Stimulated activated naive CD8-positive, alpha-beta T cell treated with anti-CD3 and anti-CD28 coated beads, Interleukin-15, Interleukin-2, amounts not matched to agents 100 ng/mL and 50 ng/mL, for 24 hours (primary cell): ENCODE measurements around the gene GRN.

Experiments
- H3K27ac Mint-ChIP-seq: one replicate; pipeline ENCODE4 v1.8.0; 2021; ENCODE audit warnings: mild to moderate bottlenecking, mixed read lengths
- H3K27me3 Mint-ChIP-seq: one replicate; pipeline ENCODE4 v1.8.0; 2021; ENCODE audit warnings: mixed read lengths
- H3K36me3 Mint-ChIP-seq: one replicate; pipeline ENCODE4 v1.8.0; 2021; ENCODE audit warnings: low read depth, mixed read lengths
- H3K4me1 Mint-ChIP-seq: one replicate; pipeline ENCODE4 v1.8.0; 2021; ENCODE audit warnings: low read depth, mixed read lengths
- H3K4me3 Mint-ChIP-seq: one replicate; pipeline ENCODE4 v1.8.0; 2021; ENCODE audit warnings: mild to moderate bottlenecking, mixed read lengths
- H3K9me3 Mint-ChIP-seq: one replicate; pipeline ENCODE4 v1.8.0; 2021; ENCODE audit warnings: mixed read lengths

The GRN gene

DNA sequence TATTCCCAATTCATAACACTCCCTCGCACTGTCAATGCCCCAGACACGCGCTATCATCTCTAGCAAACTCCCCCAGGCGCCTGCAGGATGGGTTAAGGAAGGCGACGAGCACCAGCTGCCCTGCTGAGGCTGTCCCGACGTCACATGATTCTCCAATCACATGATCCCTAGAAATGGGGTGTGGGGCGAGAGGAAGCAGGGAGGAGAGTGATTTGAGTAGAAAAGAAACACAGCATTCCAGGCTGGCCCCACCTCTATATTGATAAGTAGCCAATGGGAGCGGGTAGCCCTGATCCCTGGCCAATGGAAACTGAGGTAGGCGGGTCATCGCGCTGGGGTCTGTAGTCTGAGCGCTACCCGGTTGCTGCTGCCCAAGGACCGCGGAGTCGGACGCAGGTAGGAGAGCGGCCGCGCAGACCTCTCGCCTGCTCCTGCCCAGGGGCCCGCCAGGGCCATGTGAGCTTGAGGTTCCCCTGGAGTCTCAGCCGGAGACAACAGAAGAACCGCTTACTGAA, at the start of gene GRN:
Gene GRN (plus strand): TSS at position 364 of the 515 bp plus-strand sequence. CDS start 3,863 bp downstream, outside the sequence.
- Mint-ChIP-seq H3K4me3 (peak within 1 kb of the TSS; percentile 93), H3K27me3 (no peaks in the 10 kb centered on the region), H3K9me3 (no peaks in the 10 kb centered on the region), H3K4me1 (peaks cover 20% of the 10 kb centered on the region), H3K36me3 (no peaks in the 10 kb centered on the region), H3K27ac (peak within 1 kb of the TSS; percentile 65)

DNA sequence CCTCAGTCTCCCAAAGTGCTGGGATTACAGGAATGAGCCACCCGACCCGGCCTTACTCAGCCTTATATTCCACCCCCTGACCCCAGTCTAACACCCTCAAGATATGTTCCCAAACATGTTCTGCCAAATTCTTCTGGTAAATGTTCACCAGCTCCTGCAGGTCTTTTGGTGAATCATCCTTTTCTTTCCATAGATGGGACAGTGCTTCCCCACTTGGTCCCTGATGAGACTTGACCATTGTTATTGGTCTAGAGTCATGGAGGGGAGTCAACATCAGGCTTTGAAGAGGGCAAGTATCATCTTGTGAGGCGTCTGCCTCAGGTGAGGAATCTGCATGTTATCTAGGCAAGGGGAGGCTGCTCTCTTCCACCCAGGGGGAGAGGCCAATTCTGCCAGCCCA, 47.1 kb upstream of the GRN start:
- H3K4me1 Mint-ChIP-seq: no peaks in the 10 kb centered on the region
- peaks cover 9% of the 10 kb centered on the region for H3K27me3 Mint-ChIP-seq
- no peaks in the 10 kb centered on the region for H3K36me3 Mint-ChIP-seq
- no peaks in the 10 kb centered on the region for H3K9me3 Mint-ChIP-seq
- H3K4me3 Mint-ChIP-seq: no peak overlapping the region
- H3K27ac Mint-ChIP-seq: no peak overlapping the region

DNA sequence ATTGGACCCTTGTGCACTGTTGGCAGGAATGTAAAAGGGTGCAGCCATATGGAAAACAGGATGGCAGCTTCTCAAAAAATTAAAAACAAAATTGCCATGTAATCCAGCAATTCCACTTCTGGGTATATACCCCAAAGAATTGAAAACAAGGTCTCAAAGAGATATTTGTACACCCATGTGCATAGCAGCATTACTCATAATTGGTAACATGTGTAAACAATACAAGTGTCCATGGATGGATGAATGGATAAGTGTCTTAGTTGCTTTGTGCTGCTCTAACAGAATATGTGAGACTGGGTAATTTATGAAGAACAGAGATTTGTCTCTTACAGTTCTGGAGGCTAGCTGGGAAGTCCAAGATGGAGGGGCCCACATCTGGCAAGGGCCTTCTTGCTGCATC, 40.5 kb upstream of the GRN start:
- Mint-ChIP-seq H3K4me1 (peaks cover 5% of the 10 kb centered on the region), H3K4me3 (no peak overlapping the region), H3K27ac (no peak overlapping the region), H3K9me3 (no peaks in the 10 kb centered on the region), H3K27me3 (peaks cover 35% of the 10 kb centered on the region), H3K36me3 (no peaks in the 10 kb centered on the region)

DNA sequence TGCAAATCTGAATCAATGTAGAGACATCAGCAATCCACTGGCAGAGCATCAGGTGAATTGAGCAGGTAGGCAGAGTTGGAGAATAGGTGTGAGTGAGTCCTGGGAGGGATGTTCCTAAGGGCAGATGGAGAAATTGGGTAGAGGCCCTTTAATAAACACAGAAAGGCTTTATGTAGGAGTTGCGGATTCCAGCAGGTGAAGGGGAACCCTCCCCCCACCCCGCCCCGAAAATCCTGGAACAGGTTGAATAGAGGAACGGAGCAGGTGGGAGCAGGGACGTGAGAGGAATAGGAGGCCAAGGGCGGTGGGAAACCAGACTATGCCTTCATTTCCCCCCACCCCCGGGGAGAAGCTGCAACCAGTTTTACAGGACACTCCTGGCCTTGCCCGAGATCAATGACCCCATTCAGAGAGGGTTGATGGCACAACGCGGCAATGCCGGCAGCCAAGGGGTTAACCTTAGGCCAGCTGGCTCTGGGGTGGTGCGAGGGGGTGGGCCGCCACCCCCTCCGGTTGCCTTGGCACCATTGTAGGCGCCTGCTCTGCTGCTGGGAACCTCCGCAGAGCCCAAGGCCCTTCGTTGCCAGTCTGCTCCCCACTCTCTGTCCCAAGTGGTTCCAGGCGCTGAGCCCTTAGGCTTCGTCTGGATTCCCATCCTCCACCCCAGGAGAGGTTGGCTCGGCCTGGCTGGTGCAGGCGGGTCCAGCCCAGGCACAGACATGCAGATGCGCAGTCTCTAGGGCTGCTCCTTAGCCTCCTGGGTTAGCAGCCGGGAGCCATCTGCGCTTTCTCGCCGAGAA, 37.5 kb upstream of the GRN start:
- no peaks in the 10 kb centered on the region for H3K9me3 Mint-ChIP-seq
- H3K4me3 Mint-ChIP-seq: peak overlapping the region; percentile 4
- peaks cover 11% of the 10 kb centered on the region for H3K4me1 Mint-ChIP-seq
- H3K27me3 Mint-ChIP-seq: peaks cover 31% of the 10 kb centered on the region
- H3K36me3 Mint-ChIP-seq: no peaks in the 10 kb centered on the region
- no peak overlapping the region for H3K27ac Mint-ChIP-seq

DNA sequence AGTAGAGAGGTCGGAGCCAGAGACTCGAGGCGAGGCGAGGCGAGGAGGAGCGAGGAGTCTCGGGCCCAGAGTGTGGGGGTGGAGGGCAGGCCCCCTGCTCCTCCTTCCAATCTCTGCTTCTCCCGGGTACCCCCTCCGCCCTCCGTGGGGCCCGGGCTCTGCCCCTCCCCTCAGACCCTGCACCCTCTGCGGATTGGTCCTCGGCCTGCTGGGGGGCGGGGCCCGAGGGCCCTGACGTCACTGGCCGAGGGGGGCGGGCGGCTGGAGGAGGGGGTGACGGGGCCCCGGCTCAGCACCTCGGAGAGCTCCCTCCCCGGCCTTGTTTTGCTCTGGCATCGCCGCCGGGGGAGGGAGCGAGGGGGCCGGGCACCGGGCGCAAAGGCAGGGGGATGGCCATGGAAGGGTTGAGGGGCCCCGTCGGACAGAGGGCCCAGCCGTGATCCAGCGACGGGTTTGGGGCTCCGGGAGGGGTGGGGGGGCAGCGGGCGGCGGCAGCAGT, 36.7 kb upstream of the GRN start, which contains the start of gene RUNDC3A:
Gene RUNDC3A (plus strand): TSS at position 282 of the 499 bp plus-strand sequence. CDS start 232 bp downstream, outside the sequence.
- Mint-ChIP-seq H3K4me1 (peaks cover 11% of the 10 kb centered on the region), H3K27me3 (peaks cover 31% of the 10 kb centered on the region), H3K9me3 (no peaks in the 10 kb centered on the region), H3K4me3 (peak within 1 kb of the TSS; percentile 41), H3K36me3 (no peaks in the 10 kb centered on the region), H3K27ac (no peak within 1 kb of the TSS)

DNA sequence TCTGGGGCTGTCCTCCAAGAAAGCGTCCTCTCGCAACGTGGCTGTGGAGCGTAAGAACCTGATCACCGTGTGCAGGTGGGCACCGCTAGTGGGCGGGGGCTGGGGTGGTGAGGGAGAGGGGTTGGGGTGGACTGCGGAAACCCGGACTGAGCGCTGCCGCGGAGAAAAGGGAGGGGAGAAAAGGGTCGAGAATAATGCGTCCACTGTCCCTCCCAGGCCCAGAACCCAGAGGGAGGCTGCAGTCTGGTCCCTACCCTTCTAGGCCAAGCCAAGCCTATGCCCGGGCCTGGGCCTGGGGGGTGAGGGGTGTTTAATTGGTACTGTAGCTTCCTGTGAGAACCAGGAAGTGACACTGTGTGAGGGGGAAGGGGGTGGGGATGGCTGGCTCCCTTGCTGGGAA, 36.2 kb upstream of the GRN start:
- Mint-ChIP-seq H3K27ac (no peak overlapping the region), H3K9me3 (no peaks in the 10 kb centered on the region), H3K27me3 (peaks cover 33% of the 10 kb centered on the region), H3K4me3 (no peak overlapping the region), H3K36me3 (no peaks in the 10 kb centered on the region), H3K4me1 (peaks cover 11% of the 10 kb centered on the region)

DNA sequence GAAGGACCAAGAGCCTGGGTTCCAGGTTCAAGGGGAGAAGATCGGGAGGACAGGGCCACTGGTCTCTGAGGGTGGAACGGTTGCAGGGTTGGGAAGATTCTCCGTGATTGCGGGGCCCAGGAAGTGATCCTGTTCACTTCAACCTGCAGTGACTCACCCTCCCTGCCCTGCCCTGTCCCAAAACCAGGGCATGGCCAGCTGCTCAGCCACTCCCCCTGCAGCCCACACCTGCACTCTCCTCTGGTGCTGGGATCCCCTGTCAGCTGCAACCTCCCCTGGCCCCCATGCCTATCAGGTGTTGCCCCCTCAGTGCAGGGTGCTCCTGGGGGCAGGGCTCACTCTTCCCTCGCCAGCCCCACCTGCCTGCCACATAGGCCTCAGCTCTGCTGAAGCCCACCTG, 35.6 kb upstream of the GRN start:
- no peak overlapping the region for H3K27ac Mint-ChIP-seq
- H3K4me3 Mint-ChIP-seq: no peak overlapping the region
- no peaks in the 10 kb centered on the region for H3K9me3 Mint-ChIP-seq
- peaks cover 11% of the 10 kb centered on the region for H3K4me1 Mint-ChIP-seq
- peaks cover 35% of the 10 kb centered on the region for H3K27me3 Mint-ChIP-seq
- H3K36me3 Mint-ChIP-seq: no peaks in the 10 kb centered on the region

DNA sequence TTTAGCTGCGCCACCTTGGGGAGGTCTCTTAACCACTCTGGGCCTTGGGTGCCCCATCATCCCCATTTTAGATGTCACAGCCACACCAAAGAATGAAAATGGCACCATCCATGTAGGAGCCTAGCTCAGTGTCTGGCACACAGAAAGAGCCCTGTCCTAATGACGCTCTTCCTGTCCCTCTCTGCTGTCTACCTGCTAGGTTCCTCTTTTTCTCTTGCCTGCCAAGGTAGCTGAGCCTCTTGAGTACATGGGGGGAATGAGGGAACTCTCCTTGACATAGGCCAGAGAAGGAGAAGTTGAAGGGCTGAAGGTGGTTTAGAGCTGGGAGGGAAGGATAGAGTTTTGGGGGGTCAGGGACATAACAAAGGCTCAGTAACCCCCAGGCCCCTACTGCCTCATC, 34.9 kb upstream of the GRN start:
- Mint-ChIP-seq H3K9me3 (no peaks in the 10 kb centered on the region), H3K4me1 (peaks cover 11% of the 10 kb centered on the region), H3K36me3 (no peaks in the 10 kb centered on the region), H3K27me3 (peaks cover 33% of the 10 kb centered on the region), H3K27ac (no peak overlapping the region), H3K4me3 (no peak overlapping the region)

DNA sequence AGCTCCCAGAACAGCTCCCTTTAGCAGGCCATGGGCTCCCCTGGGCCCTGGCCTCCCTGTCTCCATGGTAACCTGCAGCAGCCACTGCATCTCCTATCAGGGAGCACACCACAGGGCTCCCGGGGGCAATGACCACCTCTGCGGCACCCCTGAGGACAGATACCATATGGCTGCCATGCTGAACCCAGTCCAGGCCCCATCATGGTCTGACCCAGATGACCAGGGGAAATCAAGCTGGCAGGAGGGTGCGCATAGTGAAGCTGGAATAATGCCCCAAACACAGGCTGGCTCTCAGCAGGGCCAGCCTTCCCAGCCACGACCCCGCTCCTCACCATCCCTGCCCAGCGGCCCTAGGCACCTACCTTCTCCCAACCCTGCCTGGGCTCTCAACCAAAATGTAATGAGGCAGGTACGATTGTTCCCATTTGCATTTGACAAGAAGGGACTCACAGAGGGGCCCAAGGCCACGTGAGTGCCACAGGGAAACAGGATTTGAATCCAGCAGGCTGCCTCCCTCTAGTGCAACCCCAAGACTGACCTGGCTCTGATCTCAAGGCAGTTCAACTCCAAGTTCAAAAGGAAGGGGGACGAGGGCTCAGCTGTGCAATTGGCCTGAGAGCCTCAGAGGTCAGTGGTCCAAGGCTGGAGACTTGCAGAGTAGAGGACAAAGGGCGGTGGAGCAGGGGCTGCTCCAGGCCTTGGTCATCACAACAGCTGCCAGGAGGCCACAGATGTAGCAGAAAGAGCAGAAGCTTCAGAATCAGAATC, 34.3 kb upstream of the GRN start:
- Mint-ChIP-seq H3K27ac (no peak overlapping the region), H3K4me1 (peaks cover 16% of the 10 kb centered on the region), H3K27me3 (peaks cover 34% of the 10 kb centered on the region), H3K36me3 (no peaks in the 10 kb centered on the region), H3K9me3 (no peaks in the 10 kb centered on the region), H3K4me3 (no peak overlapping the region)

DNA sequence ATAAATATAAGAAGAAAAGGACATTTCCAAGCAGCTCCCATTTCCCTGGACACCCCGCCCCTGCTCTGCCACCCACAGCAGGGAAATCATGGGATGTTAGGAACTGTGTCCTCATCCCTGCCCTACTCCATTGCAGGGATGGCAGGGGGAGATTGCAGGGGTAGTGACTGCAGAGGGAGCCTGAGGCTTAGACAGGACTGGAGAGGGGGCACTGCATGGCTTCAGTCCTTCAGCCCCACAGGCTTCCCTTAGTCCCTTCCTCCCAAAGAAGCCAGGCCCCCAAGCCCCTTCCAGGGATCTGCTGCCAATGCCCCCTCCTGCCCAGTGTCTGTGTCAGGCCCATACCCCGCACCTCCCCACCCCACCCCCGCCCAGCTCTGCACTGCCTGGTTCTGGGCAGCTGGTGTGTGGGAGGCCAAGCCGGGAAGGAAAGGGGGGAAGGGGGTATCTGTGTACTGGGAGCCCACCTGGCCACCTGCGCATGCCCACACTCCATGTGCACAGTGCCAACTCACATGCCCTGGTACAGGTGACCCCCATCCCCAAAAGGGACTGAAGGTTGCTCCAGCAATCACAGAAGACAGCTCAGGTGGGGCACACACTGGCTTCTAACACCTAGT, 33.4 kb upstream of the GRN start:
- Mint-ChIP-seq H3K9me3 (no peaks in the 10 kb centered on the region), H3K27me3 (peaks cover 35% of the 10 kb centered on the region), H3K27ac (no peak overlapping the region), H3K4me1 (peaks cover 22% of the 10 kb centered on the region), H3K4me3 (no peak overlapping the region), H3K36me3 (no peaks in the 10 kb centered on the region)

DNA sequence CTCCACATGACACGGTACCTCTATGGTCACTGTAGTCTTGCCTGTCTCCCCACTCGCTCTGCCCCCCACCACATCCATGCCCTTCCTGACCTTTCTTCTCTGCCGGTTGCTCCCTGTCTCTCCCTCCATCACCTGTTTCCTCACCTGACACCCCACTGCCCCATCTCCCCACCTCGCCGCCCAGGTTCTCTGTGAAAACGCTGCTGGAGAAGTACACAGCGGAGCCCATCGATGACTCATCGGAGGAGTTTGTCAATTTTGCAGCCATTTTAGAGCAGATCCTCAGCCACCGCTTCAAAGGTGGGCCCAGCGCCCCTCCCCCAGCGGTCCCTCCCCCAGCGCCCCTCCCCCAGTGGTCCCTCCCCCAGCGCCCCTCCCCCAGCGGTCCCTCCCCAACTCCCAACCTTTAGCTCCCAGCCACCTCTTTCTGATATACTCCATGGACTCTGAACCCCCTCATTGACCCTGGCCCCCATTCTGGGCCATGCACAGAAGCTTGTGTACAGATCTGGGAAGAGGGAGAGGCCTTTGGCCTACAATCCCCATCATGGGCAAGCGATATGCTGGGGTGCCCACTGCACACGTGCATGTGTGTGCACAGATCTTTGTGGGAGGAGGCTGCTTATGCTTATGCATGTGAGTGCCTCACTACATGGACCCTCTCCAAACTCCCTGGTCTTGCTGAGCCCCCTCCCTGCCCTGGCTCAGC, 32.6 kb upstream of the GRN start:
- H3K36me3 Mint-ChIP-seq: no peaks in the 10 kb centered on the region
- no peak overlapping the region for H3K4me3 Mint-ChIP-seq
- peaks cover 18% of the 10 kb centered on the region for H3K4me1 Mint-ChIP-seq
- H3K9me3 Mint-ChIP-seq: no peaks in the 10 kb centered on the region
- H3K27me3 Mint-ChIP-seq: peaks cover 35% of the 10 kb centered on the region
- H3K27ac Mint-ChIP-seq: no peak overlapping the region

DNA sequence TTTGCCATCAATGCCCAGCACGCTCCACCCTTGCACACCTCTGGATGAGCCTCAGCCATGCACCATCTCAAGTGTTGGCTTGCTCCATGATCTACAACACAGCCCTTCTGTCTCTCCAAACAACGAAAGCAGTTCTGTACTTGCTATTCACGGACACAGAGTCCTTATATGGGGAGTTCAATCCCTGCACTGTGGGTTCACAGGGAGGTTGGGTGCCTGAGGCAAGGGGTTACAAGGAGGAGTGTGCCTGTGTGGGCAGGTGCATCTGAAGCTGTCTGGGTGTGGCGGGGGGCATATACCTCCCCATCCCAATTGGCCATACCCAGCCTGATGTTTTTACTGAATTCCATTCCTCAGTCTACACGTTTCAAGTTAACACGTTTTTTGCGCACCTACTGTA, 31.1 kb upstream of the GRN start:
- Mint-ChIP-seq H3K4me3 (no peak overlapping the region), H3K4me1 (peaks cover 18% of the 10 kb centered on the region), H3K36me3 (no peaks in the 10 kb centered on the region), H3K27me3 (peaks cover 36% of the 10 kb centered on the region), H3K27ac (no peak overlapping the region), H3K9me3 (no peaks in the 10 kb centered on the region)

DNA sequence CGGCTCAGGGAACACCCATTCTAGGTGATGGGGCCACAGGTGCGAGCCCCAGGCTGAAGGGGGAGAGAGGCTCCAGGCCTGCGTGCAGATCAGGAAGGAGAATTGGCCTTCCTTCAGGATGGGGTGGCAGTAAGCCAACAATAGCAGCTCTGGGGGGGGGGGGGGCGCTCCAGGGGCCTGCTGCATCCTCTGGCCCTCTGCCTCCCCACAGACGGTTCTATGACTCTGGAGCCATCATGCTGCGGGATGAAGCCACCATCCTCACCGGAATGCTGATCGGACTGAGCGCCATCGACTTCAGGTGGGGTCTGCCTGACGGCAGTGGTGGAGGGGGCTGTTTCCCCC, 30.6 kb upstream of the GRN start:
- H3K9me3 Mint-ChIP-seq: no peaks in the 10 kb centered on the region
- no peak overlapping the region for H3K27ac Mint-ChIP-seq
- peaks cover 4% of the 10 kb centered on the region for H3K36me3 Mint-ChIP-seq
- peaks cover 36% of the 10 kb centered on the region for H3K27me3 Mint-ChIP-seq
- H3K4me3 Mint-ChIP-seq: no peak overlapping the region
- H3K4me1 Mint-ChIP-seq: peaks cover 18% of the 10 kb centered on the region

DNA sequence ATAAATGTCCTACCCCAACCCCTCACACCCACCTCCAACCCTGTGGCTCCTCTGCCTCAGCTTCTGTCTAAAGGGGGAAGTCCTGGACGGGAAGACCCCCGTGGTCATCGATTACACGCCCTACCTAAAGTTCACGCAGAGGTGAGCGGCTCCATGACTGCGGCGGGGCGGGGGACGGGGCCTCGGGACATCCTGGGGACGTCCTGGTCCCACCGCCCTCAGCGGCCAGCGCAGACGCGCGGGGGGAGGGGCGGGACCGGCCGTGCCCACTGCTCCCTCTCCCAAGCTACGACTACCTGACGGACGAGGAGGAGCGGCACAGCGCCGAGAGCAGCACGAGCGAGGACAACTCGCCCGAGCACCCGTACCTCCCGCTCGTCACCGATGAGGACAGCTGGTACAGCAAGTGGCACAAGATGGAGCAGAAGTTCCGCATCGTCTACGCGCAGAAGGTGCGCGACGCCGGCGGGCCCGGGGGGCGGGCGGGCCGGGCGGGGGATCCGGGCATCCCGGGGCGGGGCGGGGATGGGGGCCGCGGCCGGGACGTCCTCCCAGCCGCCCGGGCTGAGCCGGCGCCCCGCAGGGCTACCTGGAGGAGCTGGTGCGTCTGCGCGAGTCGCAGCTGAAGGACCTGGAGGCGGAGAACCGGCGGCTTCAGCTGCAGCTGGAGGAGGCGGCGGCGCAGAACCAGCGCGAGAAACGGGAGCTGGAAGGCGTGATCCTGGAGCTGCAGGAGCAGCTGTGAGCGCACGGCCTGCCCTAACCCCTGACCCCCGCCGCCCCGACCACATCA, 30.0 kb upstream of the GRN start:
- peaks cover 5% of the 10 kb centered on the region for H3K36me3 Mint-ChIP-seq
- H3K27ac Mint-ChIP-seq: no peak overlapping the region
- H3K4me3 Mint-ChIP-seq: peak overlapping the region; percentile 77
- H3K4me1 Mint-ChIP-seq: peaks cover 13% of the 10 kb centered on the region
- no peaks in the 10 kb centered on the region for H3K9me3 Mint-ChIP-seq
- H3K27me3 Mint-ChIP-seq: peaks cover 36% of the 10 kb centered on the region
